SKM-1 (cell line): ENCODE results near the gene EEF1AKMT3.

ENCODE experiments used
- DNase-seq: peaks from one replicate; lab custom pipeline; 2025; ENCODE audit not compliant: unreplicated experiment; lab: John Stamatoyannopoulos, UW

Gene EEF1AKMT3

GRCh38 chr12:57782243-57782607 is 9.8 kb downstream of the EEF1AKMT3 start:
- DNase-seq: no peak

GRCh38 chr12:57782608-57783465 is 10.4 kb downstream of the EEF1AKMT3 start, which contains the start of gene TSFM:
Gene TSFM, plus strand, starts transcription at chr12:57782787. Its CDS starts 15 bp downstream, at chr12:57782802.
- DNase-seq: peak; percentile 48

- no peak for DNase-seq
Observed at GRCh38 chr12:57783466-57783801, 11.0 kb downstream of the EEF1AKMT3 start.

GRCh38 chr12:57783861-57784260 is 11.4 kb downstream of the EEF1AKMT3 start:
- DNase-seq: no peak

- no peak for DNase-seq
Observed at GRCh38 chr12:57793920-57794319, 21.5 kb downstream of the EEF1AKMT3 start.

- no peak for DNase-seq
Observed at GRCh38 chr12:57795354-57795753, 22.9 kb downstream of the EEF1AKMT3 start.

GRCh38 chr12:57796996-57797395 is 24.6 kb downstream of the EEF1AKMT3 start:
- DNase-seq: no peak

GRCh38 chr12:57797933-57798332 is 25.5 kb downstream of the EEF1AKMT3 start:
- peak; percentile 3 for DNase-seq

GRCh38 chr12:57800965-57801364 is 28.6 kb downstream of the EEF1AKMT3 start:
- no peak for DNase-seq

GRCh38 chr12:57802607-57803006 is 30.2 kb downstream of the EEF1AKMT3 start:
- no peak for DNase-seq

- DNase-seq: no peak
Observed at GRCh38 chr12:57803319-57803893, 31.0 kb downstream of the EEF1AKMT3 start.

- no peak for DNase-seq
Observed at GRCh38 chr12:57806677-57807076, 34.3 kb downstream of the EEF1AKMT3 start.

- DNase-seq: no peak
Observed at GRCh38 chr12:57807285-57807684, 34.9 kb downstream of the EEF1AKMT3 start.

- no peak for DNase-seq
Observed at GRCh38 chr12:57808351-57808750, 35.9 kb downstream of the EEF1AKMT3 start.

GRCh38 chr12:57809425-57809824 is 37.0 kb downstream of the EEF1AKMT3 start:
- no peak for DNase-seq

GRCh38 chr12:57810450-57810849 is 38.0 kb downstream of the EEF1AKMT3 start:
- DNase-seq: no peak

GRCh38 chr12:57811028-57811755 is 38.8 kb downstream of the EEF1AKMT3 start:
- no peak for DNase-seq

GRCh38 chr12:57813111-57813970 is 40.9 kb downstream of the EEF1AKMT3 start:
- DNase-seq: no peak

GRCh38 chr12:57813971-57814772 is 41.8 kb downstream of the EEF1AKMT3 start:
- no peak for DNase-seq
